ENCODE measurements around the gene CFAP410.

DNA sequence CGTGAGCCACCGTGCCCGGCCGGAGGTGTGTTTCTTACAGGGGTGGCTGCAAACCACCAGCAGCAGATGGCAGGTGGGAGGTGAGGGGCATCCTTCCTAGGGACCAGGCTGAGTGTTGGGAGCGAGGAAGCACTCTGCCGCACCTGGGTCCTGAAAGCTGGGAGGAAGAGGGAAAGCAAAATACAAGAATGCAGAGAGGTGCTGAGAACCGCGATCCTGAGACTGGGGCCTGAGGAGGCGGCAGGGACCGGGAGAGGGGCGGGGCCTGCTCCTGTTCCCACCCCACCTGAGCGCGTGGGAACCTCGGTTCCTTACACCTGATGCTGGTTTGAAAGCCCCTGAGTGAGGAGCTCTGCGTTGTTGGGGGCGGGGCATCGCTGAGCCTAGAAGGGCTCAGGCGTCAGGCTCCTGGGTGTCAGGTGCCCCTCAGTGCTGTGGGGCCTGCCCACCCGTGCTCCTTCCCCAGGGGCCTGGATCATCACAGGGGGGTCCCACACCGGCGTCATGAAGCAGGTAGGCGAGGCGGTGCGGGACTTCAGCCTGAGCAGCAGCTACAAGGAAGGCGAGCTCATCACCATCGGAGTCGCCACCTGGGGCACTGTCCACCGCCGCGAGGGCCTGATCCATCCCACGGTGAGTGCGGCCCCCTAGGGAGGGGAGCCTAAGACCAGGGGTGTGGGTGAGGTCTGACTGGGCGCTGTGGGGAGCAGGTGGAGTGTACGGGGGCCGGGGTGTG is 29.7 kb upstream of the CFAP410 start:
- TF ChIP-seq, protein P1, sequence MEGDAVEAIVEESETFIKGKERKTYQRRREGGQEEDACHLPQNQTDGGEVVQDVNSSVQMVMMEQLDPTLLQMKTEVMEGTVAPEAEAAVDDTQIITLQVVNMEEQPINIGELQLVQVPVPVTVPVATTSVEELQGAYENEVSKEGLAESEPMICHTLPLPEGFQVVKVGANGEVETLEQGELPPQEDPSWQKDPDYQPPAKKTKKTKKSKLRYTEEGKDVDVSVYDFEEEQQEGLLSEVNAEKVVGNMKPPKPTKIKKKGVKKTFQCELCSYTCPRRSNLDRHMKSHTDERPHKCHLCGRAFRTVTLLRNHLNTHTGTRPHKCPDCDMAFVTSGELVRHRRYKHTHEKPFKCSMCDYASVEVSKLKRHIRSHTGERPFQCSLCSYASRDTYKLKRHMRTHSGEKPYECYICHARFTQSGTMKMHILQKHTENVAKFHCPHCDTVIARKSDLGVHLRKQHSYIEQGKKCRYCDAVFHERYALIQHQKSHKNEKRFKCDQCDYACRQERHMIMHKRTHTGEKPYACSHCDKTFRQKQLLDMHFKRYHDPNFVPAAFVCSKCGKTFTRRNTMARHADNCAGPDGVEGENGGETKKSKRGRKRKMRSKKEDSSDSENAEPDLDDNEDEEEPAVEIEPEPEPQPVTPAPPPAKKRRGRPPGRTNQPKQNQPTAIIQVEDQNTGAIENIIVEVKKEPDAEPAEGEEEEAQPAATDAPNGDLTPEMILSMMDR (conservative IDR thresholded peaks at IDR 0.05; ENCODE audit: low read depth, low read length), result no peak
- TF ChIP-seq RFX5 (IDR thresholded peaks at IDR 0.05; ENCODE audit: low read depth, low read length) (no peak), BHLHE40 (IDR thresholded peaks at IDR 0.05; ENCODE audit: low read depth, low read length) (no peak), MXI1 (IDR thresholded peaks at IDR 0.05; ENCODE audit: borderline replicate concordance, low read depth, low read length) (no peak), CEBPB (IDR thresholded peaks at IDR 0.05; ENCODE audit: low read depth, low read length) (no peak), POLR2A (IDR thresholded peaks at IDR 0.05; ENCODE audit: low read depth, low read length) (no peak), CHD1 (IDR thresholded peaks at IDR 0.05; ENCODE audit: low read depth, low read length) (no peak), FOS (IDR thresholded peaks at IDR 0.05; ENCODE audit: low read depth, low read length) (no peak), RAD21 (IDR thresholded peaks at IDR 0.05; ENCODE audit: low read length) (no peak), SMC3 (IDR thresholded peaks at IDR 0.05; ENCODE audit: low read depth, low read length) (no peak), MAZ (IDR thresholded peaks at IDR 0.05; ENCODE audit: borderline replicate concordance, low read depth, low read length) (no peak)
- TF ChIP-seq, protein P2, sequence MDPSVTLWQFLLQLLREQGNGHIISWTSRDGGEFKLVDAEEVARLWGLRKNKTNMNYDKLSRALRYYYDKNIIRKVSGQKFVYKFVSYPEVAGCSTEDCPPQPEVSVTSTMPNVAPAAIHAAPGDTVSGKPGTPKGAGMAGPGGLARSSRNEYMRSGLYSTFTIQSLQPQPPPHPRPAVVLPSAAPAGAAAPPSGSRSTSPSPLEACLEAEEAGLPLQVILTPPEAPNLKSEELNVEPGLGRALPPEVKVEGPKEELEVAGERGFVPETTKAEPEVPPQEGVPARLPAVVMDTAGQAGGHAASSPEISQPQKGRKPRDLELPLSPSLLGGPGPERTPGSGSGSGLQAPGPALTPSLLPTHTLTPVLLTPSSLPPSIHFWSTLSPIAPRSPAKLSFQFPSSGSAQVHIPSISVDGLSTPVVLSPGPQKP (IDR thresholded peaks at IDR 0.05; ENCODE audit: borderline replicate concordance, low read depth, low read length), result no peak
